HG03108 (cell line): ENCODE data around the gene DOCK3.
"Not testable (repeated sequence)": the region's sequence is repeated elsewhere in the genome, so short reads cannot be mapped to it uniquely, and the experiment has no call there.

Experiments
- ATAC-seq: cut with Tn5 transposase; IDR thresholded peaks from one replicate; pipeline ENCODE4 v1.9.1; 2021; ENCODE audit warnings: moderate library complexity; ENCODE audit not compliant: unreplicated experiment

DOCK3 gene

DNA sequence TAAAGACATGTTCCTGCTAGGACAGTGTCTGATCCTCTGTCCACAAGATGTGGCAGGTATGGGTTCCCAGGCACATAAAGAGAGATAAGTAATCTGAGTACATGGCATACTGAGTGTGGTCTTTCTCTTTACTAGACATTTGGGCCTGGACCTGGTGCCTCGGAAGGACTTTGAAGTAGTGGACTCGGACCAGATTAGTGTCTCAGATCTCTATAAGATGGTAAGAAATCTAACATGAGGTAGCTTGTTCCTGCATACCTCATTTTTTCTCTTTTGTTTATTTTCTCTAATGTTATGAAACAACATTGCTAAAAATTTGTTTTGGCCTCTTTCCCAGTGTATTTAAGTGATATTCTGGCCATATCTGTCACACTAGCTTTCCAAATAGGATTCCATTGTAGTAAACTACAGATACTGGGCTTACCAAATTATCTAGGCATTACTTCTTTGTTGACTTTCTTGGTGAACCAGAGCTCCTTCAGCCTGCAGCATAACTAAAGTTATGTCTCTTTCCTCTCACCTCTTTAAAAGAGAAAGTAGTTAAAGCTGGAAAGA, 400.6 kb downstream of the DOCK3 start:
- no peak for ATAC-seq

DNA sequence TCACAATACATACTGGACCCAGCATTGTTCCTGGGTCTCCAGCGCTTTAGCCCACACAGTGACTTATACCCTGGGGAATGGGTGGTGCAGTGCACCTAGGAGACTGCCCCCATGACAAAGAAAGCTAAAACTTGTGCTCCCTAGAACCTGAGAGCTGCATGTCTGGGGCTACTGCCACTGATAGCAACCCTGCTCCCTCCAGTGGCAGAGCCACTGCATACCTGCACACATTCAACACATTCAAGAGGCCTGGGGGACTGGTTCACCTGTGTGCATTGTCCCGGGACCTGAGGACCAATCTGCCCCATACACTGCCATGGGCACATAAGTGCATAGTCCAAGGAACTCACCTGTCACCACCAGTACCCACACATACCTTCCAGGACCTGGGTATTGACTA, 407.6 kb downstream of the DOCK3 start:
- ATAC-seq: no peak

DNA sequence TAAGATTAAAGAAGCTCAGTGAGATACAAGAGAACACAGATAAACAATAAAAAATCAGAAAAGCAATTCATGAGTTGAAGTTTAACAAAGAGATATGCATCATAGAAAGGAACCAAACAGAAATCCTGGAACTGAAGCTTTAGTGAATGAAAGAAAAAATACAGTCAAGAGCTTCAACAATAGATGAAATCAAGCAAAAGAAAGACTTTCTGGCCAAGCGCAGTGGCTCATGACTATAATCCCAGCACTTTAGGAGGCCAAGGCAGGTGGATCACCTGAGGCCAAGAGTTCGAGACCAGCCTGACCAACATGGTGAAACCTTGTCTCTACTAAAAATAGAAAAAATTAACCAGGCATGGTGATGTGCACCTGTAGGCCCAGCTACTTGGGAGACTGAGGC, 408.8 kb downstream of the DOCK3 start:
- ATAC-seq: no peak

DNA sequence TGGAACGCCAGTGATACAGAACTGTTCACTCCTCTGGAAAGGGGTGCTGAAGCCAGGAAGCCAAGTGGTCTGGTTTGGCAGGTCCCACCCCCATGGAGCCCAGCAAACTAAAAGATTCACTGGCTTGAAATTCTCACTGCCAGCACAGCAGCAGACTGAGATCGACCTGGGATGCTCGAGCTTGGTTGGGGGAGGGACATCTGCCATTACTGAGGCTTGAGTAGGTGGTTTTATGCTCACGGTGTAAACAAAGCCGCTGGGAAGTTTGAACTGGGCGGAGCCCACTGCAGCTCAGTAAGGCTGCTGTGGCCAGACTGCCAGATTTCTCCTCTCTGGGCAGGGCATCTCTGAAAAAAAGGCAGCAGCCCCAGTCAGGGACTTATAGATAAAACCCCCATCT, 417.4 kb downstream of the DOCK3 start:
- not testable (repeated sequence) for ATAC-seq

DNA sequence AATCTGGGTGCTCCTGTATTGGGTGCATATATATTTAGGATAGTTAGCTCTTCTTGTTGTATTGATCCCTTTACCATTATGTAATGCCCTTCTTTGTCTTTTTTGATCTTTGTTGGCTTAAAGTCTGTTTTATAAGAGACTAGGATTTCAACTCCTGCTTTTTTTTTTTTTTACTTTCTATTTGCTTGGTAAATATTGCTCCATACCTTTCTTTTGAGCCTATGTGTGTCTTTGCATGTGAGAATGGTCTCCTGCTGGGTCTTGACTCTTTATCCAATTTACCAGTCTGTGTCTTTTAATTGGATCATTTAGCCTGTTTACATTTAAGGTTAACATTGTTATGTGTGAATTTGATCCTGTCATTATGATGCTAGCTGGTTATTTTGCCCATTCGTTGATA, 420.1 kb downstream of the DOCK3 start:
- ATAC-seq: not testable (repeated sequence)

DNA sequence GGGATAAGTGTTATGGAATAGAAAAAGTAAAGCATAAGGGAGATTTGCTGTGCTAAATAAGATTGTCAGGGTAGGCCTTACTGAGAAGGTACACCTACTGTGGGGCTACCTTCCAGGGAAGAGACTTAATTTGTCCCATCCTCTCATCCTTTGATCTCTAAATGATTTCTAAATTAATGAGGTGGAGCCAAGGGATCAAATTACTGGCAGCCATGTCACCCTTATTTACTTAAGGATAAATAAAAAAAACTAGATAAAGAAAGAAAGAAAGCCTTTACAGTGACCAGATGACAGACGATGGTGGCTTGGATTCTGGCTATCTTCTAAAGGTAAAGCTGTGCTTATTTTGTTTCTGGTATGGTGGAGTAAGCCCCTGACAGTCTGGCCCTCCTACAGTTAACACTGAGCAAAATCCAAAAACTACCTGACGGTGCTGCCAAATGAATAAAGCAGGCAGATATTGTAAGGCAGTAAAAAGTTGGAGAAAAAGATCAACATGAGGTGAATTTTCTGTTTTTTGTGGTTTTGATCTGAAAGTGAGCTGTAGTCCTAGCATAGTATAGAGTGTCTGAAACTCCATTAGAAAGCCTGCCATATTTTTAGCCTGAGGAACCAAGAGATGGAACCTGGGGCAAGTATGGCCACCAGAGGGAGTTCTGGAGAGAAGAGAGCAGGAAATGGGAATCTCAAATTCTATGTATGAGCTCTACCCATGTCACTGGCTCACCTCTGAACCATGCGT, 425.2 kb downstream of the DOCK3 start:
- no peak for ATAC-seq

DNA sequence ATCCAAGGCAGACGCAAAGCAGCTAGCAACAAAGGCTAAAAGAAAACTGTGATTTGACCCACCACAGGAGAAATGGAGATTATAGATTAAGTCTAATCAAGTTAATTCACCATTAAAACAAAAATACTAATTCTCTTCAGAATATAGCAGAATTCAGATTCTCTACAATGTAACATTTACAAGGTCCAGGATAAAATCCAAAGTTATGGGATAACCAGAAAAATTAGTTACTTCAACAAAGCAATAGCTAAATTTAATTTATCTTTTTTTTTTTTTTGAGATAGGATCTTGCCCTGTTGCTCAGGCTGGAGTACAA, 425.8 kb downstream of the DOCK3 start:
- no peak for ATAC-seq

DNA sequence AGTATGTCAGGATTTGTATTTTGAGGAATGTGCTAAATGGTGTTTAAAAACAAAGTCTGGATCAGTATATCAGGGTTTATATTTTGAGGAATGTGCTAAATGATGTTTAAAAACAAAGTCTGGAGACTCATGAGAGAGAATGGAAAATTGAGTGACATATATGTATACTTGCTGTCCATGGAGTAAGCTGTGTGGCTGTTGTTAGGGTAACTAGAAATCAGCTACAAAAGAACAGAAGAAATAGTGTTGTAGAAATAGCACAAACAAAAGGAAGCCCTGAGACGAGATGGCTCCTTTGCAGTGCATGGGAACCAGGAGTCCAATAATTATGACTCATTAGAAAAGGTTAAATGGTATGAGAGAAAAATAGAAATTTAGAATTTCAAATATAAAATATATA, 427.7 kb downstream of the DOCK3 start:
- ATAC-seq: no peak

DNA sequence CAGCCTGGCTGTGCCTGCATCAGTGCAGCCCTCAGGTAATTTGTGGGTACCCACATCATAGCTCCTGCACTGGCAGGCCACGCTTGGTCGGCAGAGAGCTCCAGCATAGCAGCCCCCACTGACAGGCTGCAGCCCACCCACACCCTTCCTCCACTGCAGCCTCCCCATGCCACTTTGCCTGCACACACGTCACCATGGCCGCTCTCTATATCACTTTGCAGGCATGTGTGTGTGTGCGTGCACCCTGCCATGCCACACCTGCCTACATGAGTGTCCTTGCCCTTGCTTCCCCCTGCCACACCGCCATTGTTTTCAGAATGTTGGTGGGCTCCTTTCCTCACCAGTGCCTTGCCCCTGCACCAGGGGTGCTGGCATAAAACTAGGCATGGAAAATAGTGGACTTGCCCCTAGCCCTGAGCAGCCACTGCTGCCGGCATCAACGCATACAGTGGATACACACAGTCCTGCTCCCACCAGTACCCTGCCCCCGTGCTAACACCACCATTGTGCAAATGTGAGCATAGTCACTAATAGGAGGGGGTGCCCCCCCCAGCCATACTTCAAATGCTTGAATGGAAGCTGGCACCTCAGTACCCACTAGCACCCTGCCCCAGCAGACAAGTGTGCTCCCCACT, 431.6 kb downstream of the DOCK3 start:
- no peak for ATAC-seq

DNA sequence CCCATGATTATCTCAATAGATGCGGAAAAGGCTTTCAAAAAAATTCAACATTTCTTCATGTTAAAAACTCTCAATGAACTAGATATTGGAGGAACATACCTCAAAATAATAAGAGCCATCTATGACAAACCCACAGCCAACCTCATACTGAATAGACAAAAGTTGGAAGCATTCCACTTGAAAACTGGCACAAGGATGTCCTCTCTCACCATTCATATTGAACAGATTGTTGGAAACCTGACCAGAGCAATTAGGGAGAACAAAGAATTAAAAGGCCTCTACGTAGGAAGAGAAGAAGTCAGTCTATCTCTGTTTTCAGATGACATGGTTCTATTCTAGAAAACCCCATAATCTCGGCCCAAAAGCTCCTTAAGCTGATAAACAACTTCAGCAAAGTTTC, 435.9 kb downstream of the DOCK3 start:
- ATAC-seq: no peak

DNA sequence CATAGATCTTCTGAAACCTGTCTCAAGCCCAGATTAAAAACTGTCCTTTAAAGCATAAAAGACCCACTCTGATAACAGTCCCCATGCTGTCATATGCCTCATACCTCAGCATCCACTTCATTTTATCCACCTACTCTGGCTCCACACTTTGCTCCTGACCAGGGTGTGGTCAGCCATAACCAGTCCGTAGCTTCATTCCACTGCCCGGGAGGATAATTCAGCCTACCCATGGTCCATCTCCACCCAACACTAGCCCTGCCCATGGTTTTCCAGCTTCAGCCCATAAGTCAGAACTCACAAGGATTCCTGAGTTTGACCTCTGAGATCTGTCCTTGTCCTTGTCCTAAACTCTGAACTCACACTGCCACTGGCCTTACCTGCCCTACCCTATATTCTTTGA, 448.2 kb downstream of the DOCK3 start:
- no peak for ATAC-seq

DNA sequence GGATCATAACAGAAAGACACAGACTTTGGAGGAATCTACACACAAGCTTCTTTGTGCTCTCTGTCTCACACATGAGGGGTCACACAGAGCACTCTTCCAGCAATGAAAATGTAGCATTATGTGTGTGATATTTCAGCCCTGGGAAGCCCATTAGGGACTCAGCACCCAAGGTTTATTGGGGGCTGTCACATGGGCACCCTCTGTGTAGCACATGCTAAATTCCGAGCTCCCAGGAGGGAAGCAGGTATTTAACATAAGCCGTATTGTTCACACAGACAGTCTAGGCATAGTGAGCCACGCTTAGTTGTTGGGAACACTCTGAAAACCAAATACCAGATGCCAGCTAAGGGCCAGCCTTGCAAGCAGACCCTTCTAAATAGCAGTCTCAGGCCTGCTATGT, 448.8 kb downstream of the DOCK3 start:
- ATAC-seq: no peak

DNA sequence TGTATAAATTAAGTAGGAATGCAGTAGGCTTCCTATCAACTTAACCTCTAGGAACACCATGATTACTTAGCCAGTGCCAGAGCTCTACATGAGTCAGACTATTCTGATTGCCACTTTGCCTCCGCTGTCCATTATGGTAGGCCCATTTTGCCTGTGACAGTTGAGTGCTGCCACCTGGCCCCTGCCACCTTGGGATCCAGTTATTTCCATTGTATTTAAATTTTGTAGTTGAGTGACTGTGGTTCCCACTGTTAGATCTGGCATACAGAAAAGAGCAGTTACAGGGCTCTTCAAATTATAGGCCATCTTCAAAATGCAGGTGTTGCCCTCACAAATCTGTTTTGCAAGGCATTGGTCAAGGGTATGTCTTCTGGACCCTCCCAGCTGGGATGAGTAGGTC, 456.9 kb downstream of the DOCK3 start:
- not testable (repeated sequence) for ATAC-seq

DNA sequence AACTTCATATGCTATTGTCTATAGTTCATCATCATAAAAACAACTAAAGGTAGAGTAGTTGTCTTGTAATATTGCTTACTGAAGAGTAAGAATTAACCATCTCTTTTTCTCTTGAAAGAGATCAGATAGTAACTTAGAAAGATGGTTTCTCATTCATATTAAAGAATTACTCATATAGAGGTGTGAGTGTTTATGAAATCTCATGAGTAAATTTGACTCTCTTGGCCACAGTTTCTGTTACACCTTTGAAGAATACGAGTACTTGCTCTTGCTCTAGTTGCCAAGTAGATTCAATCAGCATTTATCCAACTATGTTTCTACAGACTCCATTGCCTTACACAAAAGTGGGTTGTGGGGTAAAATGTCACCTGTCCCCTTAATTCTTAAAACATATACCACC, 463.0 kb downstream of the DOCK3 start:
- no peak for ATAC-seq

DNA sequence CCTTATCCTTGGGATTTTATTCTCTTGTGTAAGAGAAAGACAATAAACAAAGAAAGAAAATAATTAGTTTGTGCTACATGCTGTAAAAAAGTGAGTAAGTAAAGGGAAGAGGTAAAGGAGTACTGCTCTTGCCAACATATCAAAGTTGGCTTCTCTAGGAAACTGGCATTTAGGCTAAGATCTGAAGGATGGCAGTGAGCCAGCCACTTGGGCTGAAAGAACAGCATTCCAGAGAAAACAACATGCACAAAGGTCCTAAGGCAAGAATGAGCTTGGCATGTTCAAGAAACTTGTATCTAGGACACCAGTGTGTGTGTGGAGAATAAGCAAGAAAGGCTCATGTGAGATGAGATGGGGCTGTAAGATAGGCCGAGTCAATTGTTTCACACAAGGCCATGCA, 464.9 kb downstream of the DOCK3 start:
- no peak for ATAC-seq

DNA sequence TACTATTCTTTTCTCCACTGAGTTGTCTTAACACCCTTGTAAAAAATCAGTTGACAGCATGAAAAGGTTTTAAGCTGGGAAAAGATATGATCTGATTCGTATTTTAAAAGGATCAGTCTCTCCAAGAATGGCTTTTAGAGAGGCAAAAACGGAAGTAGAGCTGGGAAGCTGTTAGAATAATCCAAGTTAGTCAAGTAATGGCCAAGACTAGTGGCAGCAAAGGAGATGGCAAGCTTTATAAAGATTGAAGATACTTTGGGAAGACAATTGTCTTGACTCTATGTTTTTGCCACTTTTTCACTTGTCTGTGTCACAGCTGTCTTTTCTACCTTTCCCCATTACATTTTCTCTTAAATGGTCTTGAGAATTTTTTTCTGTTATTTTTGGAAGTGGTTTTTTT, 466.8 kb downstream of the DOCK3 start:
- no peak for ATAC-seq

DNA sequence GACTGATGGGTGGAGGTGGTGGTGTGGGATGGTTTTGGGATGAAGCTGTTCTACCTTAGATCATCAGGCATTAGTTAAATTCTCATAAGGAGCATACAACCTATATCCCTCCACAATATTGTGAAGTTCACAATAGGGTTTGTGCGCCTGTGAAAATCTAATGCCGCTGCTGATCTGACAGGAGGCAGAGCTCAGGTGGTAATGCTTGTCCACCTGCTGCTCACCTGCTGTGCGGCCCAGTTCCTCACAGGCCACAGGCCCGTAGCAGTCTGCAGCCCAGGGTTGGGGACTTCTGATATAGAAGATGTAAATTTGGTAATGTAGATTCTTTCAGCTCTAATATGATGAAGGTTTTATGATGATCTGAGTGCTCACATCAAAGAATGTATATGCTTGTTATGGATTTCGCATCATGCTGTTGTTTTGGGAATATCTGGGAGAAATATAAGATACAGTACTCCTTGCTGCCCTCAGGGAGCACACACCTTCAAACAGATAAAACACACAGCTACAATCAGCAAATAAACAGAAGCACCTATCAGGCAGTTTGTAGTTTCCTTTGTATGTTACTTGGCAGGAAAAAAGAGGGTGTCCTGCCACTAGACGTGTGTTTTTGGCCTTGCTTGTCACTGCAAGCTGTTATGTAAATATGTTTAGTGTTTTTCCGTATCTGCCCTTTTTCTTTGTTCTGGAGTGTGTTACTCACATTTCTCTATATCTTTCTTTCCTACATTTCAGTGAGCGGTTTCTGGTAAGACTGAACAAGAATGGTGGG, 471.3 kb downstream of the DOCK3 start:
- no peak for ATAC-seq

DNA sequence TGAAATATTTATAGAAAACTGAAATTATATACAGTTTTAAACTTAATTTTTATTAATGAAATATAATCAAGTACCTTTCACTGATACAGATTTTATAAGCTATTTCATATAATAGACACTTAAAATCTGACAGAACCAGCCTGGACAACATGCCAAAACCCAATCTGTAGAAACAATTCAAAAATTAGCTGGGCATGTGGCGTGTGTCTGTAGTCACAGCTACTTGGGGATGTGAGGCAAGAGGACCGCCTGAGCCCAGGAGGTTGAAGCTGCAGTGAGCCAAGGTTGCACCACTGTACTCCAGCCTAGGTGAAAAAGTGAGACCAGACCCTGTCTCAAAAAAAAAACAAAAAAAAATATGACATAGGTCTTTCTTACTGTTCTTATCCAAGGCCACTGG, 472.1 kb downstream of the DOCK3 start:
- no peak for ATAC-seq

DNA sequence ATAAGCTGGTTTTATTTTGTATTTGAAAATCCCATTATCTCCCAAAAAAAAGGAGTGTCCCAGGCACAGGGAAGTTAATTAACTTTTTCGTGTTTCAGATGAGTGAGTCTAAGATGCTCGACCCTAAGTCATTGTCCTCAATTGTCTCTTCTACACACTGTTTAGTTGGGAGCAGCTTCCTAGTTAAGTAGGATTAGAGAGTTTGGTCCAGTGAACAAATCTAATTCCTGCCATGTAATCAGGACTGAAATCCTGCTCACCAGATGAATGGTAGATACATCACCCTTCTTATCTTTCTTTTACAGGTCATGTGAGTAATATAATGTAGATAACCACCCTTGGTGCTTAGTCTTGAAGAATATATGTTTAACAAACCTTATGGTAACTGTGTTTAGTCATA, 481.4 kb downstream of the DOCK3 start:
- ATAC-seq: no peak

DNA sequence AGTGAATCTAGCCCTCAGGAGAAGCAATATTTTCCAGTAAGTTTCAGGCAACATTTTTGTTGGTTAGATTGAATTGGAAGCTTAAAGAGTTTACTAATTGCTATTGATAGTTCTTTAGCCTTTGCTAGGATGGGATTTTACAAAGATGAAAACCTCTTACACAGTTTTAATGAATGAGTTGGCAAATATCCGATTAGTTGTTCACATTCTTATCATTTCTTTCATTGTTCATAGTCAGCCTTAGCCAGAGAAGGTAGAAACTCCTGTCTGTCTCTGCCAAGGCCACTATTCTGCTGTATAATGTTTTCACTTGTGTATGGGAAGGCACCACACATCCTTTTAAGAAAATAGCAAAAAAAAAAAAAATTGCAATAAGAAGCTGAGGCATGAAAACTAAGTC, 488.3 kb downstream of the DOCK3 start:
- no peak for ATAC-seq

DNA sequence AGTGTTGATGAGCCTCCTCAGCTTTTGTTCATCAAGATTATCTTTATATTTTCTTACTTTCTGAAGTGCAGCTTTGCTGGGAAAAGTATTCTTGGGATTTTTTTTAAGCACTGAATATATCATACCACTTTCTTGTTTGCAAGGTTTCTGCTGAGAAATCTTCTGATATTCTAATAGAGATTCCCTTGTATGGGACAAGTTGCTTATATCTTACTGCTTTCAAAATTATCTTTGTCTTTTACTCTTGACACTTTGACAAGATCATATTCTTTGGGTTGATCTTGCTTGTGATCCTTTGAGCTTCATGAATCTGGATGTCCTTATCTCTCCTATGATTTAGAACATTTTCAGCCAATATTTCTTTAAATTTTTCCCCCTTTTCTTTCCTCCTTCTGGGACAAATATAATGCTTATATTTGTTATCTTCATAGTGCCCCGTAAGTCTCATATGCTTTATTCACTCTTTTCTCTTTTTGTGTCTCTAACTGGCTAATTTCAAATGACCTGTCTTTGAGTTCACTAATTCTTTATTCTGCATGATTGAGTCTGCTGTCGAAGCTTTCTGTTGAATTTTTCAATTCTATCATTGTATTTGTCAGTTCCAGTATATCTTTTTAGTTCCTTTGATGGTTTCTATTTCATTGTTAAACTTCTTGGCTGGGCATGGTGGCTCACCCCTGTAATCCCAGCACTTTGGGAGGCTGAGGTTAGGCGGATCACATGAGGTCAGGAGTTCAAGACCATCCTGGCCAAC, 499.0 kb downstream of the DOCK3 start:
- no peak for ATAC-seq
